ENCODE data around the gene CYP19A1.

DNA sequence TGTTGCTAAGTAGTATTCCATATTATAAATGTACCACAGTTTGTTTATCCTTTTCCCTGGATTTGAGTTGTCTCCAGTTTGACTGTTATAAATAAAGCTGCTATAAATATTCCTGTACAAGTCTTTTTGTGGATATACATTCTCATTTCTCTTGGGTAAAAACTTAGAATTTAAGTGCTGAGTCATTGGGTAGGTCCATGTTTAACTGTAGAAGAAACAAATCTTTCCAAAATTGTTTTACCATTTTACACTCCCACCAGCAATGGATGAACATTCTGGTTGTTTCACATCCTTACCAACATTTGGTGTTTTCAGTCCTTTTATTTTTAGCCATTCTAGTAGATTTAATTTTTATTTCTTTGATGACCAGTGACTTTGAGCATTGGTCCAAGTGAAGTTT is 169.7 kb downstream of the CYP19A1 start:
- TF ChIP-seq EZH2phosphoT487 (IDR thresholded peaks at IDR 0.05; ENCODE audit: insufficient read depth, low read depth), result no peak
- no peak for TF ChIP-seq EZH2 (IDR thresholded peaks at IDR 0.05; ENCODE audit: insufficient read depth, poor library complexity, severe bottlenecking)

All from GM23248 (cell line).